B cell (primary cell): ENCODE results near the gene SPPL3. TPM values are rescaled to one million over a fixed set of nuclear protein-coding genes. Genes with fewer than 3 reads are reported as not detected.

Source experiments
- ATAC-seq: fragments of 200-7000 bp; cut with Tn5 transposase; one replicate; pipeline ENCODE4 v1.10.0; 2021; ENCODE audit warnings: low read depth, mild to moderate bottlenecking, moderate number of reproducible peaks, moderate library complexity
- CTCF ChIA-PET: fragments of 350-600 bp; sonication (Branson Sonifier 250); formaldehyde crosslinking; loops from one replicate; lab custom pipeline; 2021; ENCODE audit warnings: antibody characterized with exemption, inconsistent platforms; lab: Charles Lee
- POLR2A ChIA-PET: fragments of 350-600 bp; sonication (Branson Sonifier 250); formaldehyde crosslinking; loops from one replicate; lab custom pipeline; 2021; ENCODE audit warnings: antibody characterized with exemption; lab: Charles Lee
- DNase-seq: peaks from one replicate; pipeline ENCODE4 v3.0.0; 2013
- H2AFZ ChIP-seq: 2 replicates; pipeline ENCODE4 v1.6.1; 2012; ENCODE audit warnings: mild to moderate bottlenecking, low read depth, low read length; ENCODE audit not compliant: insufficient read depth, poor library complexity, severe bottlenecking
- H3K27ac ChIP-seq, 2 donors: 1 replicate in 1 of 2; 2 replicates in 1 of 2; pipeline ENCODE4 v1.5.1; 2012 to 2013; ENCODE audit warnings: low read length in 2 of 2, mild to moderate bottlenecking in 2 of 2, moderate library complexity in 1 of 2
- H3K27me3 ChIP-seq, 4 experiments: fragments of 200-600 bp in 1 of 4; sonication (generic) in 1 of 4; replicated peaks in 1 of 4; 1 replicate in 2 of 4; 2 replicates in 2 of 4; pipeline versions ENCODE4 v1.6.1 to v1.7.0; 2013 to 2016; ENCODE audit warnings: low read length in 3 of 4, mild to moderate bottlenecking in 2 of 4, mixed read lengths in 1 of 4, moderate library complexity in 1 of 4; ENCODE audit not compliant: insufficient read depth in 4 of 4, control insufficient read depth in 3 of 4; ENCODE audit errors: control extremely low read depth in 1 of 4
- H3K36me3 ChIP-seq, 2 experiments: replicated peaks in 1 of 2; 1 replicate in 1 of 2; 2 replicates in 1 of 2; pipeline versions ENCODE4 v1.6.1 to v1.7.1; 2013; ENCODE audit warnings: low read length in 1 of 2; ENCODE audit not compliant: insufficient read depth in 2 of 2, control insufficient read depth in 1 of 2; ENCODE audit errors: control extremely low read depth in 1 of 2, extremely low read depth in 1 of 2
- H3K4me1 ChIP-seq, 2 donors: fragments of 200-600 bp in 1 of 2; sonication (generic) in 1 of 2; 1 replicate in 1 of 2; 2 replicates in 1 of 2; pipeline versions ENCODE4 v1.5.1 to v1.6.1; 2013 to 2017; ENCODE audit warnings: low read length in 2 of 2; ENCODE audit not compliant: control insufficient read depth in 2 of 2, insufficient read depth in 2 of 2
- H3K4me2 ChIP-seq: replicated peaks from 2 replicates; pipeline ENCODE3; 2012; ENCODE audit warnings: mild to moderate bottlenecking, low read depth, low read length; ENCODE audit not compliant: poor library complexity, severe bottlenecking
- H3K4me3 ChIP-seq, 5 experiments: fragments of 200-600 bp in 1 of 5; sonication (generic) in 1 of 5; 1 replicate in 3 of 5; 2 replicates in 2 of 5; pipeline versions ENCODE4 v1.5.1 to v1.7.0; 2011 to 2016; ENCODE audit warnings: low read length in 4 of 5, mild to moderate bottlenecking in 4 of 5, low read depth in 2 of 5, control low read depth in 1 of 5, moderate library complexity in 1 of 5; ENCODE audit not compliant: insufficient read depth in 1 of 5; ENCODE audit errors: control extremely low read depth in 1 of 5, extremely low read depth in 1 of 5
- H3K79me2 ChIP-seq: fragments of 200-600 bp; sonication (generic); one replicate; pipeline ENCODE4 v1.6.0; 2016; ENCODE audit warnings: low read length; ENCODE audit not compliant: control insufficient read depth, insufficient read depth
- H3K9ac ChIP-seq: fragments of 200-600 bp; sonication (generic); 2 replicates; pipeline ENCODE4 v1.6.1; 2017; ENCODE audit warnings: mild to moderate bottlenecking, low read length, moderate library complexity
- H3K9me3 ChIP-seq, 3 donors: one replicate each; pipeline versions ENCODE4 v1.6.1 to v1.7.1; 2013; ENCODE audit warnings: low read length in 2 of 3; ENCODE audit not compliant: control insufficient read depth in 2 of 3, insufficient read depth in 1 of 3; ENCODE audit errors: control extremely low read depth in 1 of 3
- H4K20me1 ChIP-seq: 2 replicates; pipeline ENCODE4 v1.6.0; 2012; ENCODE audit warnings: mild to moderate bottlenecking, low read length; ENCODE audit not compliant: insufficient read depth, control insufficient read depth, poor library complexity, severe bottlenecking
- H3K27ac Mint-ChIP-seq: one replicate; pipeline ENCODE4 v1.8.0; 2021; ENCODE audit warnings: mixed read lengths
- H3K27me3 Mint-ChIP-seq: one replicate; pipeline ENCODE4 v1.8.0; 2021; ENCODE audit warnings: mixed read lengths
- H3K4me1 Mint-ChIP-seq: one replicate; pipeline ENCODE4 v1.8.0; 2021; ENCODE audit warnings: mixed read lengths
- H3K4me3 Mint-ChIP-seq: one replicate; pipeline ENCODE4 v1.8.0; 2021; ENCODE audit warnings: mixed read lengths
- H3K9me3 Mint-ChIP-seq: one replicate; pipeline ENCODE4 v1.8.0; 2022; ENCODE audit warnings: mixed read lengths; ENCODE audit not compliant: insufficient read depth
- CTCF ChIP-seq: fragments of 200-600 bp; IDR thresholded peaks from one replicate; pipeline ENCODE4 v1.8.0; 2022; ENCODE audit warnings: antibody characterized with exemption, mild to moderate bottlenecking
- EZH2 ChIP-seq: IDR thresholded peaks from 2 replicates; pipeline ENCODE4 v1.6.1; 2012; ENCODE audit warnings: borderline replicate concordance, low read depth, mild to moderate bottlenecking, moderate library complexity, low read length; ENCODE audit not compliant: insufficient read depth, poor library complexity, severe bottlenecking
- WGBS: methylation state at CpG from one replicate; pipeline ENCODE4 v1.1.5; 2013; ENCODE audit warnings: missing lambda C conversion rate; ENCODE audit not compliant: insufficient coverage; 5-methylcytosine and 5-hydroxymethylcytosine counted together
- intact Hi-C: fragments of 100-400 bp; cut with micrococcal nuclease; formaldehyde crosslinking; loops from one replicate; pipeline ENCODE4 v1.10.0; 2022
- polyA plus RNA-seq: library from polyadenylated mRNA; depleted of rRNA; stranded (reverse); fragments of >200 nt; gene quantifications from 2 replicates; pipeline ENCODE4 v1.2.3, GENCODE V29; 2012
- total RNA-seq, 2 donors: library from RNA; stranded (reverse); fragments of 120-200 nt in 1 of 2; gene quantifications; 1 replicate in 1 of 2; 2 replicates in 1 of 2; pipeline versions ENCODE4 v1.2.3 to v1.2.4, GENCODE V29; 2013 to 2022

SPPL3 gene
- total and polyA plus RNA-seq, 2 donors (not counting 1 experiment from before 2014, with no cell fraction given) = 12.3 to 43.6 TPM

DNA sequence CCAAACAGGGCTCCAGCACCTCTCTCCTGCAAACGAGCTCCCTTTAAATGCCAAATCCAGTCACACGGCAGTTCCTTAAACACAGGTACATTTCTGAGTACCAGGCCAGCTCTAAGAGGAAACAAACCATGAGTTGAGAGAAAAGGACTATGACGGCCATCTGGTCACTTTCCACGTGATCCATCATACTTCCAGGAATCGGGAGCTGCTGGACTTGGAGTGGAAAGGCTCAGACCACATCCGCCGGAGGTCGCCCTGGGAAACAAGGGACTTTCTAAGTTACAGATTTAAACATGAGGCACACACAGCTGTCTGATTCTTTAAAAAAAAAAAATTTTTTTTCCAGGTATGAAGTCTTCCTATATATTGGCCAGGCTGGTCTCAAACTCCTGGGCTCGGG is 139.3 kb downstream of the SPPL3 start:
- Mint-ChIP-seq H3K4me3 (no peak overlapping the region), H3K27me3 (no peaks in the 10 kb centered on the region), H3K27ac (no peak overlapping the region), H3K4me1 (peaks cover 12% of the 10 kb centered on the region), H3K9me3 (no peaks in the 10 kb centered on the region)
- ATAC-seq (no peak), DNase-seq (no peak)
- Histone ChIP-seq H3K79me2 (no peaks in the 10 kb centered on the region), H4K20me1 (peaks cover 4% of the 10 kb centered on the region), H3K27ac (no peak overlapping the region), H3K27me3 (no peaks in the 10 kb centered on the region), H3K4me3 (no peak overlapping the region), H3K4me2 (no peak overlapping the region), H3K36me3 (peaks cover 9 to 66% of the 10 kb centered on the region in 2 experiments), H2AFZ (no peak overlapping the region), H3K9ac (no peak overlapping the region), H3K4me1 (peaks cover 0 to 6% of the 10 kb centered on the region in 2 donors), H3K9me3 (no peaks in the 10 kb centered on the region)
- no peak for TF ChIP-seq CTCF
- no peak for TF ChIP-seq EZH2
- POLR2A ChIA-PET = no interaction called here
- 93% methylated on average over 9 of the region's 9 CpGs for WGBS
- CTCF ChIA-PET = interaction anchor here (0.7 to 1.0 kb wide), 2 partner anchors 35 to 155 kb away, joined by 3 read pairs; no protein-coding TSS in a partner anchor
- intact Hi-C loops = no loop called here

DNA sequence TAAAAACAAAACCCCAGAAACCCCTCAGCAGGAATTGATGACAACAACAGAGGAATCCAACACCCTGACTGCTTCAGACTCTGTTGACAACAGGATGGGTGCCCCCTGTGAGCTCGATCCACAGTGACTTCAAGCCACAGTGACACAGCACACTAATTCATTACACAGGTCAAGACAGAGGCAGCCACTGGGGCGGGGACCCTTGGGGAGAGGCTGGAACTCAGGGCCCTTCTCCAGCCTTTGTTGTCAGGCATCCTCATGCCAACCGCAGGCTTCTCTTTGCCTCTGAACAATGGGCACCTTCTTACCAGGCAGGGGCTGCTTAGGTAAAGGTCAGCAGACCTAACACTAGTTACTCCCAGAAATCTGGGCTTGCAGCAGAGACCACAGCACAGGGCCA is 140.9 kb downstream of the SPPL3 start:
- H3K79me2 ChIP-seq = no peaks in the 10 kb centered on the region
- no peak overlapping the region for H3K27ac ChIP-seq
- no peak overlapping the region for H3K4me3 ChIP-seq
- no peak overlapping the region for H2AFZ ChIP-seq
- ATAC-seq = no peak
- no peak for TF ChIP-seq CTCF
- TF ChIP-seq EZH2 = no peak
- POLR2A ChIA-PET = no interaction called here
- no peak overlapping the region for H3K4me2 ChIP-seq
- no peak overlapping the region for H3K27ac Mint-ChIP-seq
- peaks cover 7% of the 10 kb centered on the region for H3K4me1 Mint-ChIP-seq
- no peaks in the 10 kb centered on the region for H3K27me3 Mint-ChIP-seq
- H3K4me1 ChIP-seq = peaks cover 0 to 6% of the 10 kb centered on the region in 2 donors
- DNase-seq = no peak
- peaks cover 9 to 57% of the 10 kb centered on the region in 2 experiments for H3K36me3 ChIP-seq
- no peaks in the 10 kb centered on the region for H3K9me3 ChIP-seq
- no peak overlapping the region for H3K9ac ChIP-seq
- intact Hi-C loops = no loop called here
- H4K20me1 ChIP-seq = peaks cover 2% of the 10 kb centered on the region
- H3K27me3 ChIP-seq = no peaks in the 10 kb centered on the region
- 61% methylated on average over 3 of the region's 3 CpGs for WGBS
- H3K4me3 Mint-ChIP-seq = no peak overlapping the region
- CTCF ChIA-PET = interaction anchor here (0.7 kb wide), 1 partner anchor 209 kb away, joined by 3 read pairs; no protein-coding TSS in a partner anchor
- no peaks in the 10 kb centered on the region for H3K9me3 Mint-ChIP-seq
